Activated T-cell treated with anti-CD3 and anti-CD28 coated beads, Interleukin-2, amount 50 U/mL, for 1 hour (primary cell): ENCODE measurements around the gene PARVB.
"Not testable (repeated sequence)": the region's sequence is repeated elsewhere in the genome, so short reads cannot be mapped to it uniquely, and the experiment has no call there.

Experiments
- DNase-seq: peaks from one replicate; pipeline ENCODE4 v3.0.0-alpha.2; 2020

Gene PARVB

GRCh38 chr22:44029069-44029468 is 5.0 kb downstream of the PARVB start:
- DNase-seq: no peak

- DNase-seq: no peak
Measured at GRCh38 chr22:44030051-44030701, 6.1 kb downstream of the PARVB start.

- no peak for DNase-seq
Measured at GRCh38 chr22:44030702-44031082, 6.6 kb downstream of the PARVB start.

- no peak for DNase-seq
Measured at GRCh38 chr22:44031158-44031952, 7.3 kb downstream of the PARVB start.

- no peak for DNase-seq
Measured at GRCh38 chr22:44032126-44032730, 8.1 kb downstream of the PARVB start.

- no peak for DNase-seq
Measured at GRCh38 chr22:44033287-44033686, 9.2 kb downstream of the PARVB start.

GRCh38 chr22:44033694-44034093 is 9.6 kb downstream of the PARVB start:
- DNase-seq: no peak

GRCh38 chr22:44037519-44038375 is 13.6 kb downstream of the PARVB start:
- no peak for DNase-seq

- no peak for DNase-seq
Measured at GRCh38 chr22:44039566-44040171, 15.6 kb downstream of the PARVB start.

- DNase-seq: no peak
Measured at GRCh38 chr22:44042249-44043218, 18.4 kb downstream of the PARVB start.

- no peak for DNase-seq
Measured at GRCh38 chr22:44045145-44045544, 21.0 kb downstream of the PARVB start.

- DNase-seq: no peak
Measured at GRCh38 chr22:44046485-44047141, 22.5 kb downstream of the PARVB start.

GRCh38 chr22:44047891-44048301 is 23.8 kb downstream of the PARVB start:
- DNase-seq: no peak

- no peak for DNase-seq
Measured at GRCh38 chr22:44049486-44050231, 25.6 kb downstream of the PARVB start.

- DNase-seq: no peak
Measured at GRCh38 chr22:44050766-44051355, 26.8 kb downstream of the PARVB start.

- no peak for DNase-seq
Measured at GRCh38 chr22:44051358-44051757, 27.3 kb downstream of the PARVB start.

- DNase-seq: no peak
Measured at GRCh38 chr22:44051961-44052360, 27.9 kb downstream of the PARVB start.

GRCh38 chr22:44055805-44056204 is 31.7 kb downstream of the PARVB start:
- no peak for DNase-seq

GRCh38 chr22:44056649-44057048 is 32.5 kb downstream of the PARVB start:
- not testable (repeated sequence) for DNase-seq
